Measurements from ENCODE around the gene UCK2. TPM values are rescaled to one million over a fixed set of nuclear protein-coding genes. Genes with fewer than 3 reads are reported as not detected.

Gene UCK2
- total RNA-seq, 3 donors from 2014 or later (not counting 1 experiment from before 2014, with no cell fraction given): 12.8 to 20.5 (median 14.4) TPM

DNA sequence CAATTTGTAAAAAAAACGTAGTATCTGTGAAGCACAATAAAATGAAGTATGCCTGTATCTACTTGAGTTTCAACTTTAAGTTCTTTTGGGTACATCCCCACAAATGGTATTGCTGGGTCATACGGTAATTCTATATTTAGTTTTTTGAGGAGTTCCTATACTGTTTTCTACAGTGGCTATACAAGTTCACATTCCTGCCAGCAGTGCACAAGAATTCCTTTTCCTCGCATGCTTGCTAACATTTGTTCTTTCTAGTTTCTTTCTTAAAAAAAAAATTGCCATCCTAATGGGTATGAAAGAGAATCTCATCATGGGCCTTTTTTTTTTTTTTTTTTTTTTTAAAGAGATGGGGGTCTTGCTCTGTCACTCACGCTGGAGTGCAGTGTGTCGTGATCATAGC, 41.9 kb downstream of the UCK2 start:
- H3K4me1 ChIP-seq (ENCODE audit: control insufficient read depth, insufficient read depth, low read length): peaks cover 11% of the 10 kb centered on the region
- H3K27me3 ChIP-seq (ENCODE audit: control insufficient read depth, insufficient read depth, low read length): no peaks in the 10 kb centered on the region
- peaks cover 40 to 57% of the 10 kb centered on the region in 2 donors for H3K4me1 Mint-ChIP-seq
- no peaks in the 10 kb centered on the region for H3K9me3 Mint-ChIP-seq
- no peaks in the 10 kb centered on the region for H3K9me3 ChIP-seq (ENCODE audit: control insufficient read depth, insufficient read depth, low read length)
- no peak for DNase-seq
- no peak overlapping the region for H3K4me3 Mint-ChIP-seq
- H3K27ac Mint-ChIP-seq: no peak overlapping the region
- 85% methylated on average over 4 of the region's 5 CpGs for WGBS (ENCODE audit: insufficient coverage)
- H3K36me3 Mint-ChIP-seq: no peaks in the 10 kb centered on the region
- no peaks in the 10 kb centered on the region for H3K36me3 ChIP-seq (ENCODE audit: control insufficient read depth, insufficient read depth, low read length)
- no peak overlapping the region for H3K4me3 ChIP-seq (ENCODE audit: low read length)
- TF ChIP-seq, protein P1, sequence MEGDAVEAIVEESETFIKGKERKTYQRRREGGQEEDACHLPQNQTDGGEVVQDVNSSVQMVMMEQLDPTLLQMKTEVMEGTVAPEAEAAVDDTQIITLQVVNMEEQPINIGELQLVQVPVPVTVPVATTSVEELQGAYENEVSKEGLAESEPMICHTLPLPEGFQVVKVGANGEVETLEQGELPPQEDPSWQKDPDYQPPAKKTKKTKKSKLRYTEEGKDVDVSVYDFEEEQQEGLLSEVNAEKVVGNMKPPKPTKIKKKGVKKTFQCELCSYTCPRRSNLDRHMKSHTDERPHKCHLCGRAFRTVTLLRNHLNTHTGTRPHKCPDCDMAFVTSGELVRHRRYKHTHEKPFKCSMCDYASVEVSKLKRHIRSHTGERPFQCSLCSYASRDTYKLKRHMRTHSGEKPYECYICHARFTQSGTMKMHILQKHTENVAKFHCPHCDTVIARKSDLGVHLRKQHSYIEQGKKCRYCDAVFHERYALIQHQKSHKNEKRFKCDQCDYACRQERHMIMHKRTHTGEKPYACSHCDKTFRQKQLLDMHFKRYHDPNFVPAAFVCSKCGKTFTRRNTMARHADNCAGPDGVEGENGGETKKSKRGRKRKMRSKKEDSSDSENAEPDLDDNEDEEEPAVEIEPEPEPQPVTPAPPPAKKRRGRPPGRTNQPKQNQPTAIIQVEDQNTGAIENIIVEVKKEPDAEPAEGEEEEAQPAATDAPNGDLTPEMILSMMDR (IDR thresholded peaks at IDR 0.05): no peak
- intact Hi-C loops (cut with micrococcal nuclease): no loop called here
- no peak for ATAC-seq
- no peak overlapping the region for H3K27ac ChIP-seq (ENCODE audit: low read length)
- H3K27me3 Mint-ChIP-seq (ENCODE audit: low read depth in 2 of 2): no peaks in the 10 kb centered on the region

DNA sequence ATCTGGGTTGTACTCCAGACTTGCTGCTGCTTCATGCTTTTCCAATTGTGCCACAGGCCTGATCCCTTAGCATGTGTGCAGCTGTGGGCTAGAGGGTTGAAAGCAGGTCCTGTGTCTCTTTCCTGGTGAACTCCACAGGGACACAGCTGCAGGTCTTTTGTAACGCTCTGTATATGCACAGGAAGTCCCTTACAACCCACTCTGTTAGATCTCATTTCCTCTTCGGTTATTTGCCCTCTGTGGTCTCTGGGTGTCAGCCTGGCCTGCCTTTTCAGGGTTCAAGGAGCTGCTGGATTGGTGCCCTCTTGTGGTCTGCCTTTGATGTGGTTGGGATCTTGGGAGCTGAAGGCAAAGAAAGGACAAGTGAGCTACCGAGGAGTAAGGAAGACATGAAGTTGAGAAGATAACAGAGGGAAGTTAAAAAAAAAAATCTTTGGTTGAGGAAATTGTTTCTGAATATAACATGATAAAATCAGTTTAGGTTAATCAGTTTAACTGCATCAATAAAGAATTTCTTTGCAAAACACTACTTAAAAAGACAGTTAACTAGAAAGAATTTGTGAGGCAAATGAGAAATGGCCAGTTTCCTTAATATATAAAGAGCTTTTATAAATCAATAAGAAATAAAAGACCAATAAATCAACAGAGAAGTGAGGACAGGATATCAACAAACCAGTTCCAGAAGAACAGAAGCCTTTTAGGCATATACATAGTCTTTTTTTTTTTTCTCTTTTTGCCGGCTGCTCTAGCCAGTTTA, 44.1 kb downstream of the UCK2 start:
- Mint-ChIP-seq H3K9me3 (no peaks in the 10 kb centered on the region), H3K4me3 (peak overlapping the region; percentile 40), H3K4me1 (peaks cover 51 to 70% of the 10 kb centered on the region in 2 donors), H3K36me3 (no peaks in the 10 kb centered on the region), H3K27ac (peak overlapping the region; percentile 37 to 66), H3K27me3 (ENCODE audit: low read depth in 2 of 2) (no peaks in the 10 kb centered on the region)
- TF ChIP-seq, protein P1 (IDR thresholded peaks at IDR 0.05): peak; percentile 9
- Histone ChIP-seq H3K27ac (ENCODE audit: low read length) (no peak overlapping the region), H3K4me3 (ENCODE audit: low read length) (no peak overlapping the region), H3K4me1 (ENCODE audit: control insufficient read depth, insufficient read depth, low read length) (peaks cover 20% of the 10 kb centered on the region), H3K36me3 (ENCODE audit: control insufficient read depth, insufficient read depth, low read length) (no peaks in the 10 kb centered on the region), H3K27me3 (ENCODE audit: control insufficient read depth, insufficient read depth, low read length) (no peaks in the 10 kb centered on the region), H3K9me3 (ENCODE audit: control insufficient read depth, insufficient read depth, low read length) (no peaks in the 10 kb centered on the region)
- intact Hi-C loops (cut with micrococcal nuclease): loop anchor here (10.0 kb wide), 1 partner anchor 47 kb away; the partner anchor contains the start of gene UCK2
- WGBS (ENCODE audit: insufficient coverage): 0% methylated on average over 3 of the region's 4 CpGs
- peak; percentile 33 to 77 for DNase-seq
- ATAC-seq: peak; percentile 84 to 93 (median 85)

DNA sequence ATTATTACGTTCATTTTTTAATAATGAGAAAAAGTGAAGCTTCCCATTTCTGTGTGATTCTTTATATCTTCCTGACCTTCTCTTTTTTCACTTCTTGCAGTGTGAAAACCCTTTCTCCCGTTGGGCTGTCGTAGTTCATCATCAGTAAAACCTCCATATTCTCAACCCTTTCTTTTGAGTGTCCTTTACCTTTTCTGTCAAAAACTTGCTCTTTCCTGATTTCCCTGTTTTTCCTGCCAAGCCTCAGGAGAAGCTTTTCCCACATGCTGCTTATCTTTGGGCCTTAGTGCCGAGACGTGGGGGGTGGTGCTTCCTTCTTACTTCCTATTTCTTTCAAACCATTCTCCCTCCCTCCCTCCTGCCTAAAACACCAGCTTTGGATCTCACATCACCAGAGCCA, 46.1 kb downstream of the UCK2 start:
- WGBS (ENCODE audit: insufficient coverage): 90% methylated on average over 4 of the region's 5 CpGs

More for the DNA sequence above, 46.1 kb downstream of the UCK2 start:
- ATAC-seq (no peak), DNase-seq (no peak)
- Mint-ChIP-seq H3K4me3 (no peak overlapping the region), H3K27ac (no peak overlapping the region), H3K4me1 (peaks cover 51 to 66% of the 10 kb centered on the region in 2 donors), H3K27me3 (ENCODE audit: low read depth in 2 of 2) (no peaks in the 10 kb centered on the region), H3K36me3 (no peaks in the 10 kb centered on the region), H3K9me3 (no peaks in the 10 kb centered on the region)
- TF ChIP-seq, protein P1 (IDR thresholded peaks at IDR 0.05): no peak
- H3K36me3 ChIP-seq (ENCODE audit: control insufficient read depth, insufficient read depth, low read length): no peaks in the 10 kb centered on the region
- no peak overlapping the region for H3K27ac ChIP-seq (ENCODE audit: low read length)
- no peaks in the 10 kb centered on the region for H3K27me3 ChIP-seq (ENCODE audit: control insufficient read depth, insufficient read depth, low read length)
- H3K4me3 ChIP-seq (ENCODE audit: low read length): no peak overlapping the region
- no peaks in the 10 kb centered on the region for H3K9me3 ChIP-seq (ENCODE audit: control insufficient read depth, insufficient read depth, low read length)
- H3K4me1 ChIP-seq (ENCODE audit: control insufficient read depth, insufficient read depth, low read length): peaks cover 20% of the 10 kb centered on the region
- intact Hi-C loops (cut with micrococcal nuclease): loop anchor here (10.0 kb wide), 1 partner anchor 49 kb away; the partner anchor contains the start of gene UCK2
